Dendritic cell treated with granulocyte-macrophage colony-stimulating factor and Interleukin-4, amounts not matched to agents 40 ng/mL and 50 ng/mL, for 4 days (primary cell): Measurements from ENCODE around the gene LY86.

Source experiments
- H3K27ac Mint-ChIP-seq: one replicate; pipeline ENCODE4 v1.8.0; 2022; ENCODE audit warnings: mild to moderate bottlenecking, mixed read lengths
- H3K27me3 Mint-ChIP-seq: one replicate; pipeline ENCODE4 v1.8.0; 2022; ENCODE audit warnings: mild to moderate bottlenecking, mixed read lengths
- H3K36me3 Mint-ChIP-seq: one replicate; pipeline ENCODE4 v1.8.0; 2022; ENCODE audit warnings: low read depth, mixed read lengths
- H3K4me1 Mint-ChIP-seq: one replicate; pipeline ENCODE4 v1.8.0; 2022; ENCODE audit warnings: low read depth, mixed read lengths
- H3K4me3 Mint-ChIP-seq: one replicate; pipeline ENCODE4 v1.8.0; 2022; ENCODE audit warnings: mild to moderate bottlenecking, moderate library complexity, mixed read lengths
- H3K9me3 Mint-ChIP-seq: one replicate; pipeline ENCODE4 v1.8.0; 2022; ENCODE audit warnings: mixed read lengths
- intact Hi-C: fragments of 100-400 bp; cut with micrococcal nuclease; formaldehyde crosslinking; loops from one replicate; pipeline ENCODE4 v1.15.0; 2022

LY86 gene

GRCh38 chr6:6650839-6651238, 62.3 kb downstream of the LY86 start:
- Mint-ChIP-seq H3K9me3 (no peaks in the 10 kb centered on the region), H3K27ac (peak overlapping the region; percentile 50), H3K36me3 (peaks cover 38% of the 10 kb centered on the region), H3K4me1 (peaks cover 46% of the 10 kb centered on the region), H3K27me3 (no peaks in the 10 kb centered on the region), H3K4me3 (no peak overlapping the region)
- intact Hi-C loops, result no loop called here

GRCh38 chr6:6651335-6651734, 62.8 kb downstream of the LY86 start:
- Mint-ChIP-seq H3K4me1 (peaks cover 51% of the 10 kb centered on the region), H3K27ac (peak overlapping the region; percentile 50)

GRCh38 chr6:6652932-6653331, 64.4 kb downstream of the LY86 start:
- H3K27ac Mint-ChIP-seq, result peak overlapping the region; percentile 84
- H3K27me3 Mint-ChIP-seq, result no peaks in the 10 kb centered on the region
- H3K4me3 Mint-ChIP-seq, result no peak overlapping the region
- H3K36me3 Mint-ChIP-seq, result peaks cover 38% of the 10 kb centered on the region
- H3K4me1 Mint-ChIP-seq, result peaks cover 66% of the 10 kb centered on the region
- intact Hi-C loops, result no loop called here
- no peaks in the 10 kb centered on the region for H3K9me3 Mint-ChIP-seq

More at GRCh38 chr6:6651335-6651734, 62.8 kb downstream of the LY86 start:
- Mint-ChIP-seq H3K4me3 (no peak overlapping the region), H3K9me3 (no peaks in the 10 kb centered on the region), H3K27me3 (no peaks in the 10 kb centered on the region), H3K36me3 (peaks cover 38% of the 10 kb centered on the region)
- intact Hi-C loops, result no loop called here

GRCh38 chr6:6654599-6655575, 66.4 kb downstream of the LY86 start:
- intact Hi-C loops, result loop anchor here (5.0 kb wide), 2 partner anchors 63 to 98 kb away; no protein-coding TSS in a partner anchor
- Mint-ChIP-seq H3K4me1 (peaks cover 83% of the 10 kb centered on the region), H3K36me3 (peaks cover 38% of the 10 kb centered on the region), H3K4me3 (peak overlapping the region; percentile 13), H3K27ac (peak overlapping the region; percentile 84), H3K9me3 (no peaks in the 10 kb centered on the region), H3K27me3 (no peaks in the 10 kb centered on the region)

- peak overlapping the region; percentile 84 for H3K27ac Mint-ChIP-seq
- no peaks in the 10 kb centered on the region for H3K27me3 Mint-ChIP-seq
- no peak overlapping the region for H3K4me3 Mint-ChIP-seq
- H3K4me1 Mint-ChIP-seq, result peaks cover 91% of the 10 kb centered on the region
- intact Hi-C loops, result loop anchor here (5.0 kb wide), 2 partner anchors 64 to 99 kb away; no protein-coding TSS in a partner anchor
- H3K36me3 Mint-ChIP-seq, result peaks cover 32% of the 10 kb centered on the region
- H3K9me3 Mint-ChIP-seq, result no peaks in the 10 kb centered on the region
Observed at GRCh38 chr6:6655805-6656251, 67.3 kb downstream of the LY86 start.

- H3K36me3 Mint-ChIP-seq, result peaks cover 28% of the 10 kb centered on the region
- H3K27me3 Mint-ChIP-seq, result no peaks in the 10 kb centered on the region
- H3K9me3 Mint-ChIP-seq, result no peaks in the 10 kb centered on the region
- no peak overlapping the region for H3K4me3 Mint-ChIP-seq
- intact Hi-C loops, result loop anchor here (5.0 kb wide), 2 partner anchors 64 to 99 kb away; no protein-coding TSS in a partner anchor
- peaks cover 91% of the 10 kb centered on the region for H3K4me1 Mint-ChIP-seq
- H3K27ac Mint-ChIP-seq, result peak overlapping the region; percentile 84
Observed at GRCh38 chr6:6656287-6656686, 67.8 kb downstream of the LY86 start.

- Mint-ChIP-seq H3K27me3 (no peaks in the 10 kb centered on the region), H3K36me3 (peaks cover 21% of the 10 kb centered on the region), H3K9me3 (no peaks in the 10 kb centered on the region), H3K4me1 (peaks cover 96% of the 10 kb centered on the region), H3K4me3 (no peak overlapping the region), H3K27ac (peak overlapping the region; percentile 89)
- intact Hi-C loops, result loop anchor here (5.0 kb wide), 2 partner anchors 65 to 100 kb away; no protein-coding TSS in a partner anchor
Observed at GRCh38 chr6:6657085-6657819, 68.7 kb downstream of the LY86 start.

GRCh38 chr6:6657820-6658217, 69.3 kb downstream of the LY86 start:
- Mint-ChIP-seq H3K4me1 (peaks cover 96% of the 10 kb centered on the region), H3K9me3 (no peaks in the 10 kb centered on the region), H3K27ac (peak overlapping the region; percentile 89), H3K36me3 (peaks cover 16% of the 10 kb centered on the region), H3K4me3 (no peak overlapping the region), H3K27me3 (no peaks in the 10 kb centered on the region)
- intact Hi-C loops, result loop anchor here (5.0 kb wide), 2 partner anchors 66 to 101 kb away; no protein-coding TSS in a partner anchor

- Mint-ChIP-seq H3K9me3 (no peaks in the 10 kb centered on the region), H3K36me3 (no peaks in the 10 kb centered on the region), H3K4me3 (no peak overlapping the region), H3K4me1 (peaks cover 92% of the 10 kb centered on the region), H3K27me3 (no peaks in the 10 kb centered on the region), H3K27ac (peak overlapping the region; percentile 89)
- intact Hi-C loops, result loop anchor here (5.0 kb wide), 2 partner anchors 67 to 102 kb away; no protein-coding TSS in a partner anchor
Observed at GRCh38 chr6:6659600-6660327, 71.2 kb downstream of the LY86 start.

GRCh38 chr6:6660339-6661045, 72.0 kb downstream of the LY86 start:
- Mint-ChIP-seq H3K36me3 (no peaks in the 10 kb centered on the region), H3K9me3 (no peaks in the 10 kb centered on the region), H3K27me3 (no peaks in the 10 kb centered on the region), H3K27ac (peak overlapping the region; percentile 89), H3K4me3 (peak overlapping the region; percentile 32), H3K4me1 (peaks cover 89% of the 10 kb centered on the region)
- intact Hi-C loops, result no loop called here

- Mint-ChIP-seq H3K4me3 (no peak overlapping the region), H3K36me3 (no peaks in the 10 kb centered on the region), H3K27me3 (no peaks in the 10 kb centered on the region), H3K4me1 (peaks cover 88% of the 10 kb centered on the region), H3K27ac (peak overlapping the region; percentile 89), H3K9me3 (no peaks in the 10 kb centered on the region)
- intact Hi-C loops, result no loop called here
Observed at GRCh38 chr6:6661191-6661590, 72.7 kb downstream of the LY86 start.

GRCh38 chr6:6661684-6662083, 73.2 kb downstream of the LY86 start:
- Mint-ChIP-seq H3K9me3 (no peaks in the 10 kb centered on the region), H3K4me3 (no peak overlapping the region), H3K4me1 (peaks cover 85% of the 10 kb centered on the region), H3K27ac (peak overlapping the region; percentile 89), H3K36me3 (no peaks in the 10 kb centered on the region), H3K27me3 (no peaks in the 10 kb centered on the region)
- intact Hi-C loops, result no loop called here
